Measurements from ENCODE around the gene APEX1. TPM values are rescaled to one million over a fixed set of nuclear protein-coding genes. Genes with fewer than 3 reads are reported as not detected.

The APEX1 gene
- total RNA-seq, 2 experiments from 2014 or later, result 91.9 to 103 TPM

- Mint-ChIP-seq H3K27ac (peak overlapping the region; percentile 91), H3K9me3 (no peaks in the 10 kb centered on the region), H3K27me3 (no peaks in the 10 kb centered on the region), H3K4me3 (peak overlapping the region; percentile 88), H3K36me3 (ENCODE audit: low read depth) (peaks cover 39% of the 10 kb centered on the region), H3K4me1 (peaks cover 36% of the 10 kb centered on the region)
- DNase-seq, result no peak
- CTCF ChIA-PET, result interaction anchor here (1.2 to 3.4 kb wide), 4 partner anchors 18 to 145 kb away, joined by 3 to 13 read pairs (median 8); no protein-coding TSS in a partner anchor
- POLR2A ChIA-PET, result interaction anchor here (1.1 to 6.1 kb wide), 9 partner anchors 8 to 145 kb away, joined by 4 to 95 read pairs (median 18); partner anchors contain the start of genes APEX1, OSGEP, PARP2 and PIP4P1
Observed at GRCh38 chr14:20468764-20469241, 13.8 kb downstream of the APEX1 start.

GRCh38 chr14:20469242-20469889, 14.3 kb downstream of the APEX1 start, which contains the start of gene PNP:
TSS of gene PNP (plus strand) at chr14:20469406. CDS start at chr14:20469525, 119 bp downstream.
- H3K4me1 Mint-ChIP-seq, result peaks cover 42% of the 10 kb centered on the region
- POLR2A ChIA-PET, result interaction anchor here (0.6 to 6.1 kb wide), 27 partner anchors 8 to 215 kb away, joined by 3 to 95 read pairs (median 6); partner anchors contain the start of genes APEX1, CCNB1IP1, OSGEP and PARP2
- H3K4me3 Mint-ChIP-seq, result peak within 1 kb of the TSS; percentile 88
- CTCF ChIA-PET, result interaction anchor here (0.9 to 3.4 kb wide), 11 partner anchors 8 to 144 kb away, joined by 3 to 13 read pairs (median 4); partner anchors contain the start of genes APEX1, OSGEP and TEP1
- peak within 1 kb of the TSS; percentile 91 for H3K27ac Mint-ChIP-seq
- peak; percentile 91 for DNase-seq
- no peaks in the 10 kb centered on the region for H3K27me3 Mint-ChIP-seq
- no peaks in the 10 kb centered on the region for H3K9me3 Mint-ChIP-seq
- peaks cover 45% of the 10 kb centered on the region for H3K36me3 Mint-ChIP-seq (ENCODE audit: low read depth)

- peaks cover 51% of the 10 kb centered on the region for H3K36me3 Mint-ChIP-seq (ENCODE audit: low read depth)
- DNase-seq, result peak; percentile 62
- H3K4me3 Mint-ChIP-seq, result peak overlapping the region; percentile 88
- ChIA-PET POLR2A (interaction anchor here (0.6 to 6.1 kb wide), 27 partner anchors 8 to 214 kb away, joined by 3 to 95 read pairs (median 6); partner anchors contain the start of genes APEX1, CCNB1IP1, OSGEP and PARP2), CTCF (interaction anchor here (0.9 to 3.4 kb wide), 11 partner anchors 8 to 143 kb away, joined by 3 to 13 read pairs (median 4); partner anchors contain the start of genes APEX1, OSGEP and TEP1)
- no peaks in the 10 kb centered on the region for H3K27me3 Mint-ChIP-seq
- H3K9me3 Mint-ChIP-seq, result no peaks in the 10 kb centered on the region
- H3K27ac Mint-ChIP-seq, result peak overlapping the region; percentile 91
- peaks cover 48% of the 10 kb centered on the region for H3K4me1 Mint-ChIP-seq
Observed at GRCh38 chr14:20469890-20470602, 15.0 kb downstream of the APEX1 start.

GRCh38 chr14:20470603-20470901, 15.5 kb downstream of the APEX1 start:
- CTCF ChIA-PET, result interaction anchor here (0.9 to 3.4 kb wide), 8 partner anchors 10 to 143 kb away, joined by 3 to 13 read pairs (median 5); partner anchors contain the start of genes APEX1, OSGEP and TEP1
- POLR2A ChIA-PET, result interaction anchor here (0.9 to 6.1 kb wide), 19 partner anchors 7 to 213 kb away, joined by 3 to 95 read pairs (median 9); partner anchors contain the start of genes APEX1, CCNB1IP1, OSGEP and PARP2

GRCh38 chr14:20472536-20473169, 17.6 kb downstream of the APEX1 start:
- POLR2A ChIA-PET, result interaction anchor here (1.2 to 6.1 kb wide), 5 partner anchors 12 to 129 kb away, joined by 3 to 95 read pairs (median 5); partner anchors contain the start of genes APEX1, OSGEP, PARP2 and PIP4P1
- H3K4me3 Mint-ChIP-seq, result peak overlapping the region; percentile 88

More at GRCh38 chr14:20470603-20470901, 15.5 kb downstream of the APEX1 start:
- Mint-ChIP-seq H3K4me3 (peak overlapping the region; percentile 88), H3K9me3 (no peaks in the 10 kb centered on the region), H3K27ac (peak overlapping the region; percentile 91), H3K27me3 (no peaks in the 10 kb centered on the region), H3K4me1 (peaks cover 53% of the 10 kb centered on the region), H3K36me3 (ENCODE audit: low read depth) (peaks cover 56% of the 10 kb centered on the region)
- no peak for DNase-seq

GRCh38 chr14:20476776-20477175, 21.8 kb downstream of the APEX1 start:
- no peak for DNase-seq
- Mint-ChIP-seq H3K27ac (peak overlapping the region; percentile 96), H3K27me3 (no peaks in the 10 kb centered on the region), H3K9me3 (no peaks in the 10 kb centered on the region), H3K36me3 (ENCODE audit: low read depth) (peaks cover 76% of the 10 kb centered on the region), H3K4me3 (peak overlapping the region; percentile 38), H3K4me1 (peaks cover 73% of the 10 kb centered on the region)
- POLR2A ChIA-PET, result interaction anchor here (1.0 to 2.5 kb wide), 8 partner anchors 7 to 133 kb away, joined by 3 to 29 read pairs (median 5); partner anchors contain the start of genes APEX1, PIP4P1 and PNP
- CTCF ChIA-PET, result no interaction called here

More at GRCh38 chr14:20472536-20473169, 17.6 kb downstream of the APEX1 start:
- Mint-ChIP-seq H3K36me3 (ENCODE audit: low read depth) (peaks cover 77% of the 10 kb centered on the region), H3K27ac (peak overlapping the region; percentile 65), H3K9me3 (no peaks in the 10 kb centered on the region), H3K27me3 (no peaks in the 10 kb centered on the region), H3K4me1 (peaks cover 74% of the 10 kb centered on the region)
- DNase-seq, result no peak
- CTCF ChIA-PET, result interaction anchor here (1.1 to 1.4 kb wide), 2 partner anchors 11 to 57 kb away, joined by 3 to 4 read pairs; partner anchors contain the start of gene PIP4P1

GRCh38 chr14:20477211-20477876, 22.3 kb downstream of the APEX1 start:
- peaks cover 68% of the 10 kb centered on the region for H3K4me1 Mint-ChIP-seq
- peaks cover 71% of the 10 kb centered on the region for H3K36me3 Mint-ChIP-seq (ENCODE audit: low read depth)
- peak overlapping the region; percentile 38 for H3K4me3 Mint-ChIP-seq
- peak; percentile 58 for DNase-seq
- POLR2A ChIA-PET, result interaction anchor here (0.6 to 2.5 kb wide), 12 partner anchors 8 to 135 kb away, joined by 3 to 29 read pairs (median 6); partner anchors contain the start of genes APEX1, PARP2, PIP4P1 and PNP
- H3K9me3 Mint-ChIP-seq, result no peaks in the 10 kb centered on the region
- CTCF ChIA-PET, result no interaction called here
- H3K27ac Mint-ChIP-seq, result peak overlapping the region; percentile 96
- no peaks in the 10 kb centered on the region for H3K27me3 Mint-ChIP-seq

- Mint-ChIP-seq H3K27ac (peak overlapping the region; percentile 28), H3K27me3 (no peaks in the 10 kb centered on the region), H3K4me3 (no peak overlapping the region), H3K9me3 (no peaks in the 10 kb centered on the region), H3K4me1 (peaks cover 55% of the 10 kb centered on the region), H3K36me3 (ENCODE audit: low read depth) (peaks cover 57% of the 10 kb centered on the region)
- POLR2A ChIA-PET, result interaction anchor here (1.5 to 2.5 kb wide), 6 partner anchors 9 to 136 kb away, joined by 3 to 27 read pairs (median 8); partner anchors contain the start of genes PARP2, PIP4P1 and PNP
- CTCF ChIA-PET, result interaction anchor here (1.1 to 2.8 kb wide), 3 partner anchors 10 to 154 kb away, joined by 3 to 7 read pairs (median 3); no protein-coding TSS in a partner anchor
- no peak for DNase-seq
Observed at GRCh38 chr14:20478894-20479293, 23.9 kb downstream of the APEX1 start.

GRCh38 chr14:20482382-20482781, 27.4 kb downstream of the APEX1 start:
- ChIA-PET POLR2A (interaction anchor here (1.9 kb wide), 1 partner anchor 12 kb away, joined by 10 read pairs; no protein-coding TSS in a partner anchor), CTCF (no interaction called here)
- Mint-ChIP-seq H3K4me3 (no peak overlapping the region), H3K27ac (no peak overlapping the region), H3K9me3 (no peaks in the 10 kb centered on the region), H3K36me3 (ENCODE audit: low read depth) (peaks cover 22% of the 10 kb centered on the region), H3K27me3 (no peaks in the 10 kb centered on the region), H3K4me1 (peaks cover 34% of the 10 kb centered on the region)
- DNase-seq, result no peak

GRCh38 chr14:20485900-20486299, 30.9 kb downstream of the APEX1 start:
- CTCF ChIA-PET, result interaction anchor here (2.9 kb wide), 1 partner anchor 16 kb away, joined by 13 read pairs; the partner anchor contains the start of gene PNP
- POLR2A ChIA-PET, result interaction anchor here (1.6 to 5.8 kb wide), 6 partner anchors 8 to 143 kb away, joined by 5 to 66 read pairs (median 28); partner anchors contain the start of genes APEX1, OSGEP, PARP2 and PIP4P1
- H3K27me3 Mint-ChIP-seq, result no peaks in the 10 kb centered on the region
- no peak overlapping the region for H3K27ac Mint-ChIP-seq
- H3K4me1 Mint-ChIP-seq, result peaks cover 44% of the 10 kb centered on the region
- no peak overlapping the region for H3K4me3 Mint-ChIP-seq
- no peak for DNase-seq
- H3K36me3 Mint-ChIP-seq (ENCODE audit: low read depth), result no peaks in the 10 kb centered on the region
- H3K9me3 Mint-ChIP-seq, result no peaks in the 10 kb centered on the region

- H3K36me3 Mint-ChIP-seq (ENCODE audit: low read depth), result no peaks in the 10 kb centered on the region
- H3K4me3 Mint-ChIP-seq, result no peak overlapping the region
- H3K27me3 Mint-ChIP-seq, result no peaks in the 10 kb centered on the region
- POLR2A ChIA-PET, result interaction anchor here (1.0 to 5.8 kb wide), 8 partner anchors 9 to 144 kb away, joined by 3 to 66 read pairs (median 17); partner anchors contain the start of genes PARP2, PIP4P1 and PNP
- no peak for DNase-seq
- H3K9me3 Mint-ChIP-seq, result no peaks in the 10 kb centered on the region
- peak overlapping the region; percentile 24 for H3K27ac Mint-ChIP-seq
- H3K4me1 Mint-ChIP-seq, result peaks cover 53% of the 10 kb centered on the region
- CTCF ChIA-PET, result interaction anchor here (0.6 to 2.9 kb wide), 8 partner anchors 12 to 460 kb away, joined by 3 to 13 read pairs (median 3); partner anchors contain the start of genes APEX1, OSGEP, PARP2 and PNP
Observed at GRCh38 chr14:20486684-20487395, 31.8 kb downstream of the APEX1 start.

Data from activated CD4-positive, alpha-beta memory T cell treated with anti-CD3 and anti-CD28 coated beads, Interleukin-2, amount 10 ng/mL, durations not matched to agents 7 days and 5 days (primary cell).